DMS114 treated with DMSO at 0.1 percent for 48 hours (cell line): ENCODE results near the gene HLA-DPA1.
A peak's percentile ranks its signal among the peaks of the same experiment; 100 is the strongest.
"Not testable (repeated sequence)": the region's sequence is repeated elsewhere in the genome, so short reads cannot be mapped to it uniquely, and the experiment has no call there.

Experiments
- DNase-seq: peaks from one replicate; lab custom pipeline; 2025; ENCODE audit not compliant: unreplicated experiment; lab: John Stamatoyannopoulos, UW

HLA-DPA1 gene

GRCh38 chr6:33065312-33065711 lies 8.1 kb downstream of the HLA-DPA1 start:
- no peak for DNase-seq

GRCh38 chr6:33064723-33065122 lies 8.7 kb downstream of the HLA-DPA1 start:
- DNase-seq: no peak

- DNase-seq: not testable (repeated sequence)
Measured at GRCh38 chr6:33063435-33063834, 10.0 kb downstream of the HLA-DPA1 start.

- no peak for DNase-seq
Measured at GRCh38 chr6:33061987-33062386, 11.5 kb downstream of the HLA-DPA1 start.

DNA sequence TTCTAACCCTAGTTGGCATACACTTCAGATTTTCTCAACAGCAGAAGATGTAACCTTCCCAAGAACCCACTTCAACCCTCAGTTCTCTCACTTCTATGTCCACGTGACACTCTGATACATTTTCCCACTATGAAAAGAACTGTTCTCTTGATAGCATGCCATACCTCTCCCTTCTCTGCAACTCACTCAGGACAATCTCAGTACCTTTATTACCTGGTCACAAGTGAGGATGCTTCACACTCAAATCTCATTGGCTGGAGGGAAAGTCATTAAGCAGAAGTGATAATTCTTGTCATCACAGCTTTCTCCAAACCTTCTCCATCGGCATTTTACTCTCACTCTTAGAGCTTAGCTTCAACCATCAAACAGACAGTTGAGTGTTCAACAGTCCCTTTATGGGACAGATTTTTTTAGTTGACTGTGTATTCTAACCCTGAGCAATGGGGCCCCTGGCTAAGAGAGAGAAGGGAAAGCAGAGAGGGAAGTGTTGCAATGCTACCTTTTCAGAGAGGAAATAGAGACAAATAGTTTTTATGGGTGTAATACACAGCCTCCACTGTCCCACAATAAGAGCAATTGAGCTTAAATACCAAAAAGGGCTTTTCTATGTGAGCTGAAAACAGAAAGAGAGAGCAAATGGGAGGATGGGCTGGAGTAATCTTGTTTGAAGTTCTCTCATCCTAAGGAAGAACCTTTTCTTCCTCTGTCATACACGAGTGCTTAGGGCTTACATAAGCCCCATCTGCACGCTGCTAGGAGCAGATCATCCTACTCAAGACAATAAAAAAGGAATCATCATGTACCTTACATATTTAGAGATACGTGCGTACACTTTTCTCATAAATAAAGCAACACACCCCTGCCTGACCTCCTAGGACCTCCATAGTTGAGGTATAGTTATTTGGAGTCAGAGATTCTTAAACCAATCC lies 16.0 kb downstream of the HLA-DPA1 start:
- no peak for DNase-seq

DNA sequence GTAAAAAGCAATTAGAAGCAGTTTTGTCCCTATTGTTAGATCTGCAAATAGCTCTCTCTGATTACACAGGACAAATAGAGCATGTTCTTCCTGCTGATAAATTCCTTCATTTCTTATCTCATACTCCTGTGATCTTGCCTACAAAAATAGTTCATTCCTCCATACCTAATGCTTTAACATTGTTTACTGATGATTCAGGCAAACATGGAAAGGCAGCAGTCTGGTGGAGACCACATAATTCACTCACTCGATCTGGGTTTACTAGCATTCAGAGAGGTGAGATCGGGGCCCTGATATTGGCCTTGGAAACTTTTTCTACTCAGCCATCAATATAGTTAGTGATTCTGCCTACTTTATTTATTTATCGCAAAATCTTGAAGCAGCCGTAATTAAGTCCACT lies 20.2 kb downstream of the HLA-DPA1 start:
- no peak for DNase-seq

DNA sequence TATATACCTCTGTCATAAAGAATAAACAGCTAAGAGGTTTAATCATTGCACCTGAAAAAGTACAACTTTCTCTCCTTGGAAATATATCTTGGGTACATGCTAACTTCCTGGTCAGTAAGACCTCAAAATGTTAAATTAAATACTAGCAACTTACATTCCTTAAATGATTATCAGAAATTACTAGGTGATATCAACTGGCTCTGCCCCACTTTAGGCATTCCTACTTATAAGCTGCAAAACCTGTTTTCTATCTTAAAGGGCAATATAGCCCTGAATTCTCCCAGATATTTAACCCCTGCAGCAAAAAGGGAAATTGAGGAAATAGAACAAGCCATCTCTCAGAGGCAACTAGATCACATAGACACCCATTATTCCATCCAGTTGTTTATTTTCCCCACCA lies 20.8 kb downstream of the HLA-DPA1 start:
- no peak for DNase-seq

DNA sequence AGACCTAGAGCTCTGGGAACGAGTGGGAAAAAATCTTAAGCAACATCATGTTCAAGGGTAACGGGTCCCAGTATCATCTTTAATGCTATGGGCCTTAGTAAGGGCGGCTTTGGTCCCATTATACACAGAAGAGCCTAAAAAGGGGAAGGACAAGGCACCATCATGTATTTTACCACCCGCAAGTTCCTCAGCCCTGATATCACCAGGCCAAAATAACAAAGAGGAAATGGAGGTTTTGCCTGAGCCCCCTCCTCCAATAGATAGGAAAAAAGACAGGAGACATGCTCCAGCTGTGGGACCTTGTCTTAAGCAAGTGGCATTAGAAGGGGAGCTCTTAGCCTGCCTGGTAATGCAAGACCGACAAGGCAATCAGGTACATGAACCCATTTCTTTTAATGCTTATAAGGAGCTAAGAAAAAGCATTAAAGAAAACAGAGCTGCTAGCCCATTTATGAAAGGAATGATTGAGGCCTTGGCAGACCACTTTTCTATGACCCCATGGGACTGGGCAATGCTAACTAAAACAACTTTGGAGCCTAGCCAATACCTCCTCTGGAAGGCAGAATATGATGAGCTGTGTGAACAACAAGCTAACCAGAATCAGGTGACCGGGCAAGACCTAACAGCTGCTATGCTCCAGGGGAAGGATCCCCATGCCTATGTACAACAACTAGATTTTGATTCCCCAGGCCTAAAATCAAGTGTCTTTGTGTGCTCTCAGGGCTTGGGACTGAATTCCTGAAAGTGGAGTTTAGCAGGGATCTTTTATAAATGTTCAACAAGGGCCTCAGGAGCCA lies 23.2 kb downstream of the HLA-DPA1 start:
- no peak for DNase-seq

GRCh38 chr6:33049323-33050013 lies 24.0 kb downstream of the HLA-DPA1 start:
- DNase-seq: no peak

DNA sequence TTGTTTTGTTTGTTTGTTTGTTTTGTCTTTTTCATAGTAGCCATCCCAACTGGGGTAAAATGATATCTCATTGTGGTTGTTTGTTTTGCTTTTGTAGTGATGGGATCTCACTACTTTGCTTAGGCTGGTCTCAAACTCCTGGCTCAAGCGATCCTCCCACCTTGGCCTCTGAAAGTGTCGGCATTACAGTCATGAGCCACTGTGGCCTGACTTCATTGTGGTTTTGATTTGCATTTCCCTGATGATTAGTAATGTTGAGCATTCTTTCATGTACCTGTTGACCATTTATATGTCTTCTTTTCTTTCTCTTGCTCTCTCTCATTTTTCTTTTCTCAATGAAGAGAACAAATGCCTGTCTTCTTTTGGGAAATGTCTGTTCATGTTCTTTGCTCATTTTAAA lies 33.3 kb downstream of the HLA-DPA1 start:
- no peak for DNase-seq

DNA sequence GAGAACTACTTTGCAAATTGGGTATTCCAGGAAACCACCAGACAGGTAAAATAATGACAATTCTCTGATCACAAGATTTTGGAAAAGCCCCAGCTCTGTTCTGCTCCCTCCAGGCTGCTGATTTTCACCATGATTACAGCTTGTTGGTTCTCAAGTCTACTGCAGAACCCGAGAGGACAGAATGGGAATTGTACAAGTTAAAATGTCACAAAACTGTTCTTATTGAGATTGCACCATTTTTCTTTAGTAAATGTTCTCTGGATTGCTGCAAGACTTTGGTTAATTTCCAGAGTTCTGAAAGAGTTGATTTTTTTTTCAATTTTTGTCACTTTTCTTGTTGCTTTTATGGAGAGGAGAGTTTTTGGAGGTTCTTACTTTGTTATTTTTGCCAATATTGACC lies 36.9 kb downstream of the HLA-DPA1 start:
- no peak for DNase-seq

DNA sequence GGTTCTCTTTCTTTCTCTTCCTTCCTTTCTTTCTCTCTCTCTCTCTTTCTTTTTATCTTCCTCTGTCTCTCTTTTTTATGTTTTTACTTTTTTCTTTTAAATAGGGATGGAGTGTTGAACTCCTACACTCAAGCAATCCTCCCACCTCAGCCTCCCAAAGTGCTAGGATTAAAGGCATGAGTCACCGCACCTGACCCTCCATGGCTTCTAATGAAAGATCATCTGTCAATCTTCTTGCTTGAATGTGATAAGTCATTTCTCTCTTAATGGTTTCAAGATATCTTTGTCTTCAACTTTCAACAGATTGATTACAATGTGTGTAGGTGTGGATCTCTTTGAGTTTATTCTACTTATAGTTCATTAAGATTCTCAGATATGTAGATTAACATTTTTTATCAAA lies 38.9 kb downstream of the HLA-DPA1 start:
- DNase-seq: no peak

DNA sequence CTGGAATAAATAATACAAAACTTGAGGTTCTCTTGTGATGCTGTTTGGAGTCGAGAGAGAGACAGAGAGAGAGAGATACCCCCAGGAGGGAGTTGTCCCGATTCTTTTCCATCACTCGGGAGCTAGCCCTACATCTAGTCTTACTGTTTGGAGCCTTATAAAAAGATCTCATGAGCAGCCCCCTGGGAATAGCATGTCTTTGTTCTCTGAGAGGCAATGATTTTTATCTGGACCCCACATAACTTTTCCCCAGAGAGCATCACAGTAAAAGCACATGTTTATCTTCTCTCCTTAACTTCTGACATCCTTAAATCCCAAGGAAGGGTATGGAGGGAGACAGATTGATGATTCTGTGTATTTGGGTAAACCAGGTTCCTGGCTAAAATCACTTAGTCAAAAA lies 43.2 kb downstream of the HLA-DPA1 start:
- no peak for DNase-seq

- DNase-seq: peak; percentile 26
Measured at GRCh38 chr6:33029328-33030184, 43.9 kb downstream of the HLA-DPA1 start.

DNA sequence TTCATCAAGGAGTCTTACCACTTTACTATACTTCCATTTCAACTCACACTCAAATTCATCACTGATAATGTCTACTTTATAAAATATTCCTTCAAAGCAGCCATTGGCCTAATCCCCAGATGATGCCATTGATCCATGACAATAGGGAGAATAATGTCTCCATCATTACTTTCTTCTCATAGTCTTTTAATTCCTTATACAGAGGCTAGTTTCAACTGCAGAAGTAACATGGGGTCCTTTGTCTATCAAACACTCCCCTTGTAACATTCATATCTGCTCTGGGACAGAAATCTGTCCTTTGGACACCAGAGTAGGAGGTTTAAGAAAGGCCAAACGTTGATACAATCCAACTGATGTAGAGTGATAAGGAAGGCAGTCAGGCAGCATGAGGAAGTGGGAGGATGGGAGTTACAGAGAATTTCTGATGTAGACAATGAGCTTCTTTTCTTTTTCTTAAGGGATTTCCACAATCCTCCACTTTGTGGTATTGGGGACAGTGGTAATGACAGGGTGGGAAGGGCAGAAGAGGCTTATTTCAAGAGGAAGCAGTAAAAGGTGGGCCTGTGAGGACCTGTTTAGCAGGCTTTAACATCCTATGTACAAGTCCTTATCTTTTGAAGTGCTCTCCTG lies 45.1 kb downstream of the HLA-DPA1 start:
- DNase-seq: no peak

GRCh38 chr6:33024521-33024920 lies 48.9 kb downstream of the HLA-DPA1 start:
- DNase-seq: no peak

GRCh38 chr6:33023536-33023935 lies 49.9 kb downstream of the HLA-DPA1 start:
- DNase-seq: no peak

GRCh38 chr6:33021917-33022316 lies 51.5 kb downstream of the HLA-DPA1 start:
- no peak for DNase-seq

GRCh38 chr6:33019372-33019771 lies 54.1 kb downstream of the HLA-DPA1 start:
- no peak for DNase-seq

GRCh38 chr6:33018904-33019303 lies 54.5 kb downstream of the HLA-DPA1 start:
- DNase-seq: no peak
